Vagina (tissue), 2 donors: ENCODE results near the gene FAM3B. TPM values are rescaled to one million over a fixed set of nuclear protein-coding genes. Genes with fewer than 3 reads are reported as not detected.
A peak's percentile ranks its signal among the peaks of the same experiment; 100 is the strongest.

Source experiments
- DNase-seq, 2 donors: peaks; one replicate each; pipeline ENCODE4 v3.0.0-alpha.2; 2017; ENCODE audit errors: extremely low spot score in 2 of 2
- H3K27ac ChIP-seq: fragments of 200-600 bp; sonication (generic); one replicate; pipeline ENCODE4 v1.5.1; 2019
- H3K27me3 ChIP-seq: fragments of 200-600 bp; sonication (generic); one replicate; pipeline ENCODE4 v1.5.1; 2019
- H3K36me3 ChIP-seq, 2 donors: fragments of 200-600 bp; sonication (generic); one replicate each; pipeline ENCODE4 v1.5.1; 2017 to 2019
- H3K4me1 ChIP-seq: fragments of 200-600 bp; sonication (generic); one replicate; pipeline ENCODE4 v1.5.1; 2019
- H3K4me3 ChIP-seq, 2 donors: fragments of 200-600 bp; sonication (generic); 1 replicate in 1 of 2; 2 replicates in 1 of 2; pipeline ENCODE4 v1.5.1; 2016 to 2019
- H3K9me3 ChIP-seq: fragments of 200-600 bp; sonication (generic); one replicate; pipeline ENCODE4 v1.5.1; 2019
- POLR2A ChIP-seq, 2 donors: fragments of 450-650 bp; IDR thresholded peaks; one replicate each; pipeline ENCODE4 v1.6.1; 2017; ENCODE audit warnings: antibody characterized with exemption in 2 of 2, mild to moderate bottlenecking in 2 of 2, moderate library complexity in 2 of 2
- POLR2AphosphoS5 ChIP-seq, 2 donors: sonication (generic); formaldehyde crosslinking; IDR thresholded peaks; one replicate each; pipeline ENCODE4 v1.9.0; 2017; ENCODE audit warnings: antibody characterized with exemption in 2 of 2, mild to moderate bottlenecking in 2 of 2, low read depth in 1 of 2; ENCODE audit not compliant: insufficient read depth in 1 of 2
- intact Hi-C: fragments of 100-400 bp; cut with DNase I; formaldehyde crosslinking; loops from one replicate; pipeline ENCODE4 v1.15.1; 2023
- total RNA-seq: library from RNA; depleted of rRNA; stranded (reverse); fragments of >200 nt; gene quantifications from one replicate; pipeline ENCODE4 v1.2.3, GENCODE V29; 2016
- TF ChIP-seq, protein P1 (sequence below), 3 experiments: fragments of 450-650 bp in 2 of 3; fragments of 200-600 bp in 1 of 3; sonication (generic) in 1 of 3; IDR thresholded peaks; one replicate each; pipeline ENCODE4 v1.5.1; 2017 to 2019; ENCODE audit warnings: antibody characterized with exemption in 3 of 3, mild to moderate bottlenecking in 2 of 3, moderate library complexity in 2 of 3

The FAM3B gene
- total RNA-seq, 1 donor from 2014 or later = 2.9 TPM

DNA sequence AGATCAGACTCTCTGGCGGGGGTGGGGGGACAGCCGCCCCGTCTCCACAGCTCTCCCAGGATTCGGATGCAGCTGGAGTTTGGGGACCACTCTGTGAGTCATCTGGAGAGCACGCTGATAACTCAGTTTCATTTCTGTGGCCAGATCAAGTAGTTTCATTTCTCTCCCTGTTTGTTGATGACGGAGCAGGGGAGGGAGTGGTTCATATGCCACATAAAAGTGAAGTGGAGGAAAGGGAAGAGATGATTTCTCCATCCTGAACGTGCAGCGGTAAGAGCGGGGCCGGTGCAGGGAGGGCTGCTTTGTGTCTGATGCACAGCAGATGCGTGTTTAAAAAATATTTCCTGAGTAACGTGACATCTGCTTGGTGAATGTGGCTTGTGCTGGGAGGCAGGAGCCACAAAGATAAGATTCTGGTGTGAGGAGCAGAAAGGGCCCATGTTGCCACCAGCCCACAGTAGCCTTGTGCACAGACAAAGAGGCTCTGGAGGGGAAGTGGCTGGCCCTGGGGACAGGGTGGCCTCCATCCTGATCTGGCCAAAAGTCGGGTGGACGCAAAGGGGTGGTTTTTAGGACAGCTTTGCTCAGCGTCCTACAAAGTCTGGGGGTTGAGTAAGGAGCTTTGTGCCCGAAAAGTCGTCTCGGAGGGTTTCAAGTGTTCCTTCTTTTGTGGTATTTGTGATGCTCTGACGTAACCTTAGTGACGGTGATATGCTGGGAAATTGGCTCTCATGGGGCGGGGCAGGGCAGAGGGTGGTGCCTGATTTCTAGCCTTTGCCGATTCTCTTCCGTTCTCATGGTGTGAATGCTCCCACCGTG is 45.4 kb downstream of the FAM3B start, which contains the start of gene MX2:
TSS of gene MX2 (plus strand) at position 242 of the 819 bp plus-strand sequence. CDS start 14,880 bp downstream, outside the sequence.
- peak; percentile 55 to 91 for DNase-seq
- peaks cover 48% of the 10 kb centered on the region for H3K4me1 ChIP-seq
- peak within 1 kb of the TSS; percentile 80 for H3K27ac ChIP-seq
- H3K9me3 ChIP-seq = no peaks in the 10 kb centered on the region
- no peaks in the 10 kb centered on the region for H3K27me3 ChIP-seq
- no peaks in the 10 kb centered on the region for H3K36me3 ChIP-seq
- peak within 1 kb of the TSS; percentile 40 to 57 for H3K4me3 ChIP-seq
- no peak for TF ChIP-seq POLR2A (IDR thresholded peaks at IDR 0.05)
- TF ChIP-seq POLR2AphosphoS5 (IDR thresholded peaks at IDR 0.05; ENCODE audit: insufficient read depth in 1 of 2, low read depth in 1 of 2) = peak in 1 of 2 donors; percentile 84
- TF ChIP-seq, protein P1, sequence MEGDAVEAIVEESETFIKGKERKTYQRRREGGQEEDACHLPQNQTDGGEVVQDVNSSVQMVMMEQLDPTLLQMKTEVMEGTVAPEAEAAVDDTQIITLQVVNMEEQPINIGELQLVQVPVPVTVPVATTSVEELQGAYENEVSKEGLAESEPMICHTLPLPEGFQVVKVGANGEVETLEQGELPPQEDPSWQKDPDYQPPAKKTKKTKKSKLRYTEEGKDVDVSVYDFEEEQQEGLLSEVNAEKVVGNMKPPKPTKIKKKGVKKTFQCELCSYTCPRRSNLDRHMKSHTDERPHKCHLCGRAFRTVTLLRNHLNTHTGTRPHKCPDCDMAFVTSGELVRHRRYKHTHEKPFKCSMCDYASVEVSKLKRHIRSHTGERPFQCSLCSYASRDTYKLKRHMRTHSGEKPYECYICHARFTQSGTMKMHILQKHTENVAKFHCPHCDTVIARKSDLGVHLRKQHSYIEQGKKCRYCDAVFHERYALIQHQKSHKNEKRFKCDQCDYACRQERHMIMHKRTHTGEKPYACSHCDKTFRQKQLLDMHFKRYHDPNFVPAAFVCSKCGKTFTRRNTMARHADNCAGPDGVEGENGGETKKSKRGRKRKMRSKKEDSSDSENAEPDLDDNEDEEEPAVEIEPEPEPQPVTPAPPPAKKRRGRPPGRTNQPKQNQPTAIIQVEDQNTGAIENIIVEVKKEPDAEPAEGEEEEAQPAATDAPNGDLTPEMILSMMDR (IDR thresholded peaks at IDR 0.05) = no peak
- intact Hi-C loops = no loop called here

DNA sequence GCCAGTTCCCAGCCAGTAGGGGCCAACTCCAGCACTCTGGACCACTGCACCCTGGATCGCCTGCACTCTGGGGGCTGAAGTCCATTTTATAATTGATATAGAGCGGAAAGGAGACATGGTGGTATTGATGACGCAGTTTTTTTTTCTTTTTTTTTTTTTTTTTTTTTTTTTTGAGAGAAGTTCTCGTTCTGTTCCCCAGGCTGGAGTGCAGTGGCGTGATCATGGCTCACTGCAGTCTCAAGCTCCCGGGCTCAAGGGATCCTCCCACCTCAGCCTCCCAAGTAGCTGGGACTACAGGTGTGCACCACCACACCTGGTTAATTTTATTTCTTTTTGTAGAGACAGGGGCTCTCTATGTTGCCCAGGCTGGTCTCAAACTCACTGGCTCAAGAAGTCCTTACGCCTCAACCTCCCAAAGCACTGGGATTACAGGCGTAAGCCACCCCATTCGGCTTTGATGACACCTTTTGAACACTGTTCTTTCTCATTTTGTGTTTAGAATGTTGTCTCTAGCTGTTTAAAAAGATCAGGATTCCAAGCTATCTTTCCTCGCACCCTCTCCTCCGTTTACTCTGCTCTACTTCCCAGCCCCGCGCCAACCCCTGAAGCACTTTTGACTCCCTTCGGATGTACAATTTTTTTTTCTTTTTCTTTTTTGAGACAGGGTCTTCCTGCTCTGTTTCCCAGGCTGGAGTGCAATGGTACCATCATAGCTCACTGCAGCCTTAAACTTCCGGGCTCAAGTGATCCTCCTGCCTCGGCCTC is 46.2 kb downstream of the FAM3B start:
- intact Hi-C loops = no loop called here
- Histone ChIP-seq H3K27me3 (no peaks in the 10 kb centered on the region), H3K27ac (peak overlapping the region; percentile 80), H3K9me3 (no peaks in the 10 kb centered on the region), H3K4me3 (peak overlapping the region; percentile 40 to 57), H3K4me1 (peaks cover 48% of the 10 kb centered on the region), H3K36me3 (no peaks in the 10 kb centered on the region)
- peak; percentile 55 to 65 for DNase-seq
- TF ChIP-seq, protein P1 (IDR thresholded peaks at IDR 0.05) = no peak
- TF ChIP-seq POLR2AphosphoS5 (IDR thresholded peaks at IDR 0.05; ENCODE audit: insufficient read depth in 1 of 2, low read depth in 1 of 2) (no peak), POLR2A (IDR thresholded peaks at IDR 0.05) (no peak)

DNA sequence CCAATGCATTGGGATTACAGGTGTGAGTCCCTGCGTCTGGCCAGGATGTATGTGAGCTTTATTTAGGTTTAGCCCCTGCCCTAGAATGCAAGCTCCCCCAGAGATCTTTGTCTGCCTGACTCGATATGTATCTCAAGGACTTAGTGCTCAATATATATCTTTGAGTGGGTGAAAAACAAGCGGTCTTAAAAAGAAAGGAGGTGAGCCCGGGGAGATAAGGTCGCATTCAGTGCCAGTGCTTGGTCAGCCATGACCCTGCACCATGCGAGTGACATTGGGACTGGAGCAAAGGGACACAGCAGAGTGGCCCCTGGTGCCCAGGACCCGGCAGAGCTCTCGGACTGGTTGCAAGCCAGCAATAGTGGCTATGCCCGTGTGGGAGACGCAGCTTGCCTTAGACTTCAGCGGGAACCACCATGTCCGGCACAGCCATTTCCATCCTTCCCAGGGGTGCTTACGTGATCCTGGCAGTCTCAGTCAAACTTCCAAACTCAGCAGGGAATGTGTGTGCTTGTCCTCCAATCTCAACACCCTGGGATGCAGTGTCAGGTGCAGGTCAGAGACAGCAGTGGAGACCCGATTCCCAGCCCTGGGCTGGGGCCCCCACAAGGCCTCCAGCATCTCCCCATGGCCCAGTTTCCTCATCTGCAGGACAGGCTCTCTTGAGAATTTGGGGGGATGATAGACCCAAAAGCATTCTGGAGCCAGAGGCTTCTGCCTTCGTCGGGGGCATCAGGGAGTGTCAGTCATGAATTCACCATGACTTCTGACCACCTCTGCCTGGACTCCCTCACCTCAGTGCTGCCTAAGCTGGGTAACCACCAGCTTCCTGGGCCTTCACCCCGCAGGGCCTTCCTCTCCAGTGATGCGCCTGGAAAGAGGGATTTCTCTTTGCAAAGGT is 47.0 kb downstream of the FAM3B start:
- H3K4me1 ChIP-seq = peaks cover 49% of the 10 kb centered on the region
- no peaks in the 10 kb centered on the region for H3K9me3 ChIP-seq
- TF ChIP-seq, protein P1 (IDR thresholded peaks at IDR 0.05) = no peak
- TF ChIP-seq POLR2AphosphoS5 (IDR thresholded peaks at IDR 0.05; ENCODE audit: insufficient read depth in 1 of 2, low read depth in 1 of 2) (no peak), POLR2A (IDR thresholded peaks at IDR 0.05) (no peak)
- DNase-seq = peak in 1 of 2 donors; percentile 82
- no peaks in the 10 kb centered on the region for H3K36me3 ChIP-seq
- H3K27me3 ChIP-seq = no peaks in the 10 kb centered on the region
- no peak overlapping the region for H3K27ac ChIP-seq
- no peak overlapping the region for H3K4me3 ChIP-seq
- intact Hi-C loops = no loop called here

DNA sequence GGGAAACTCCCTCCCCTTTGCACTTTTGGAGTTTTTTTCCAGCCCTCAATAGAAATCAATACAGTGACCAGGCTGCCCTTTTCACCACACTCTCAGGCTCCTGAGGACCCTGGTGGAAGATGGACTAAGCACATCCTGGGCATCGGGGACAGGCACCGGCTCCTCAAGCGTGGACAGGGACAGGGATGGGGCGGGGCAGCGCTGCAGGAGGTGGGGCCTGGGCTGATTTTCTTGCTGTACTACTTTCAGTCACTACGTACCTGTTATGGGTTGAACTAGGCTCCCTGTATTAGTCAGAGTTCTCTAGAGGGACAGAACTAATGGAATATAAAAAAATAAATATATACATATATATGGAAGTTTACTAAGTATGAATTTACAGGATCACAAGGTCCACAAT is 47.7 kb downstream of the FAM3B start:
- no peak overlapping the region for H3K27ac ChIP-seq
- intact Hi-C loops = no loop called here
- DNase-seq = no peak
- no peaks in the 10 kb centered on the region for H3K27me3 ChIP-seq
- peaks cover 56% of the 10 kb centered on the region for H3K4me1 ChIP-seq
- no peak overlapping the region for H3K4me3 ChIP-seq
- H3K9me3 ChIP-seq = no peaks in the 10 kb centered on the region
- no peaks in the 10 kb centered on the region for H3K36me3 ChIP-seq
- peak in 1 of 2 donors; percentile 12 for TF ChIP-seq POLR2AphosphoS5 (IDR thresholded peaks at IDR 0.05; ENCODE audit: insufficient read depth in 1 of 2, low read depth in 1 of 2)
- TF ChIP-seq, protein P1 (IDR thresholded peaks at IDR 0.05) = no peak
